NT2/D1 (cell line): Measurements from ENCODE around the gene GRSF1.
"Not testable (repeated sequence)": the region's sequence is repeated elsewhere in the genome, so short reads cannot be mapped to it uniquely, and the experiment has no call there.

Source experiments
- DNase-seq: peaks from one replicate; pipeline ENCODE4 v3.0.0-alpha.2; 2011; ENCODE audit warnings: low read depth, low spot score
- H3K27me3 ChIP-seq: 2 replicates; pipeline ENCODE4 v1.6.0; 2011; ENCODE audit warnings: mild to moderate bottlenecking; ENCODE audit not compliant: insufficient read length, insufficient read depth
- H3K36me3 ChIP-seq: 2 replicates; pipeline ENCODE4 v1.6.1; 2011; ENCODE audit warnings: mild to moderate bottlenecking, low read length, mixed read lengths; ENCODE audit not compliant: insufficient read depth, insufficient read length
- H3K4me1 ChIP-seq: 2 replicates; pipeline ENCODE4 v1.5.1; 2011; ENCODE audit not compliant: insufficient read depth, insufficient read length
- H3K4me3 ChIP-seq: 2 replicates; pipeline ENCODE4 v1.5.1; 2011; ENCODE audit warnings: low read depth; ENCODE audit not compliant: insufficient read length
- H3K9ac ChIP-seq: 2 replicates; pipeline ENCODE4 v1.6.0; 2011; ENCODE audit warnings: low read depth; ENCODE audit not compliant: insufficient read length
- H3K9me3 ChIP-seq: 2 replicates; pipeline ENCODE4 v1.5.1; 2011; ENCODE audit warnings: mild to moderate bottlenecking, low read length; ENCODE audit not compliant: insufficient read depth
- SUZ12 ChIP-seq: IDR thresholded peaks from 2 replicates; pipeline ENCODE4 v1.6.1; 2011; ENCODE audit not compliant: insufficient read length, insufficient read depth; ENCODE audit errors: extremely low read depth
- YY1 ChIP-seq: IDR thresholded peaks from 2 replicates; pipeline ENCODE4 v1.6.1; 2011; ENCODE audit not compliant: insufficient read length, insufficient read depth
- ZNF274 ChIP-seq: IDR thresholded peaks from 2 replicates; pipeline ENCODE4 v1.6.1; 2011; ENCODE audit warnings: mild to moderate bottlenecking, low read depth, low read length

GRSF1 gene

GRCh38 chr4:70772929-70773555 is 66.6 kb downstream of the GRSF1 start:
- no peak overlapping the region for H3K4me3 ChIP-seq
- no peaks in the 10 kb centered on the region for H3K4me1 ChIP-seq
- DNase-seq = no peak
- H3K36me3 ChIP-seq = peaks cover 15% of the 10 kb centered on the region
- no peaks in the 10 kb centered on the region for H3K27me3 ChIP-seq
- H3K9me3 ChIP-seq = no peaks in the 10 kb centered on the region
- H3K9ac ChIP-seq = no peak overlapping the region
- TF ChIP-seq YY1 (no peak), SUZ12 (no peak), ZNF274 (no peak)

- peaks cover 11% of the 10 kb centered on the region for H3K36me3 ChIP-seq
- not testable (repeated sequence) for H3K4me3 ChIP-seq, H3K4me1 ChIP-seq, H3K9me3 ChIP-seq, H3K27me3 ChIP-seq, DNase-seq, H3K9ac ChIP-seq
These were observed 70.3 kb downstream of the GRSF1 start for GRCh38 chr4:70769396-70769795.

- Histone ChIP-seq H3K27me3 (no peaks in the 10 kb centered on the region), H3K9ac (no peak overlapping the region), H3K4me3 (no peak overlapping the region), H3K4me1 (no peaks in the 10 kb centered on the region), H3K9me3 (no peaks in the 10 kb centered on the region), H3K36me3 (peaks cover 11% of the 10 kb centered on the region)
- no peak for DNase-seq
- no peak for TF ChIP-seq SUZ12
- TF ChIP-seq YY1 = no peak
- no peak for TF ChIP-seq ZNF274
These were observed 71.3 kb downstream of the GRSF1 start for GRCh38 chr4:70768301-70768948.
